HCT116 (cell line): ENCODE data around the gene EPB41L4A. TPM values are rescaled to one million over a fixed set of nuclear protein-coding genes. Genes with fewer than 3 reads are reported as not detected.
A peak's percentile ranks its signal among the peaks of the same experiment; 100 is the strongest.

Experiments
- ATAC-seq: fragments of 200-7000 bp; cut with Tn5 transposase; 2 replicates; pipeline ENCODE4 v1.9.1; 2020; ENCODE audit warnings: mild to moderate bottlenecking, moderate library complexity
- BruUV-seq: library from RNA; stranded (reverse); fragments of 400-500 nt; replicated peaks from 2 replicates; lab custom pipeline; 2021; lab: Mats Ljungman, UMichigan
- CTCF ChIA-PET: fragments of 300-600 bp; sonication (Branson Sonifier 250); formaldehyde crosslinking; loops from one replicate; lab custom pipeline; 2021; ENCODE audit warnings: antibody characterized with exemption; lab: Charles Lee
- POLR2A ChIA-PET: fragments of 300-600, 350-600 bp; sonication (Branson Sonifier 250); formaldehyde crosslinking; loops from one replicate; lab custom pipeline; 2021; ENCODE audit warnings: antibody characterized with exemption; lab: Charles Lee
- RAD21 ChIA-PET, 2 experiments: fragments of 300-600 bp; sonication (Branson Sonifier 250); formaldehyde crosslinking; loops; one replicate each; lab custom pipeline; 2023; ENCODE audit warnings: low total read pairs in 2 of 2; ENCODE audit not compliant: uncharacterized antibody in 2 of 2, unreplicated experiment in 2 of 2, low non-redundant PET in 1 of 2; lab: Charles Lee
- DNase-seq: peaks from one replicate; pipeline ENCODE4 v3.0.0-alpha.2; 2010; ENCODE audit warnings: low read depth, low spot score
- H2AFZ ChIP-seq: fragments of 200-600 bp; shearing (Covaris generic), sonication (generic); 2 replicates; pipeline ENCODE4 v1.6.1; 2017; ENCODE audit warnings: low read depth, mixed run types, mixed read lengths, antibody characterized with exemption, low read length; ENCODE audit not compliant: poor library complexity, severe bottlenecking
- H3K27ac ChIP-seq: 2 replicates; pipeline ENCODE4 v1.5.1; 2012; ENCODE audit warnings: low read depth, low read length
- H3K27me3 ChIP-seq: fragments of 200-600 bp; sonication (generic); 2 replicates; pipeline ENCODE4 v1.6.1; 2016; ENCODE audit warnings: mixed run types, low read length, mixed read lengths; ENCODE audit not compliant: insufficient read depth
- H3K36me3 ChIP-seq, 2 experiments: fragments of 200-500 bp in 1 of 2; fragments of 200-600 bp in 1 of 2; sonication (Bioruptor generic) in 1 of 2; sonication (generic) in 1 of 2; 2 replicates each; pipeline versions ENCODE4 v1.5.1 to v1.6.1; 2014 to 2016; ENCODE audit warnings: low read length in 2 of 2, inconsistent platforms in 1 of 2, mixed read lengths in 1 of 2, mixed run types in 1 of 2; ENCODE audit not compliant: insufficient read depth in 2 of 2, control insufficient read depth in 1 of 2
- H3K4me1 ChIP-seq, 2 experiments: fragments of 200-600 bp in 1 of 2; sonication (generic) in 1 of 2; 2 replicates each; pipeline versions ENCODE4 v1.5.1 to v1.6.1; 2012 to 2017; ENCODE audit warnings: low read length in 2 of 2, inconsistent platforms in 1 of 2, mild to moderate bottlenecking in 1 of 2, mixed read lengths in 1 of 2, mixed run types in 1 of 2, moderate library complexity in 1 of 2; ENCODE audit not compliant: insufficient read depth in 2 of 2, control insufficient read depth in 1 of 2
- H3K4me2 ChIP-seq: fragments of 200-600 bp; sonication (generic); 2 replicates; pipeline ENCODE4 v1.6.1; 2017; ENCODE audit warnings: mixed run types, low read length, mixed read lengths
- H3K4me3 ChIP-seq, 2 experiments: fragments of 200-600 bp in 1 of 2; sonication (generic) in 1 of 2; replicated peaks in 1 of 2; 2 replicates each; pipeline ENCODE4 v1.5.1; 2011 to 2016; ENCODE audit warnings: low read length in 2 of 2, control low read depth in 1 of 2, low read depth in 1 of 2, mild to moderate bottlenecking in 1 of 2, mixed read lengths in 1 of 2, mixed run types in 1 of 2
- H3K79me2 ChIP-seq: fragments of 200-600 bp; sonication (generic); 2 replicates; pipeline ENCODE4 v1.6.1; 2017; ENCODE audit warnings: mild to moderate bottlenecking, mixed run types, low read length, moderate library complexity, mixed read lengths; ENCODE audit not compliant: insufficient read depth
- H3K9ac ChIP-seq: fragments of 200-600 bp; sonication (generic); 2 replicates; pipeline ENCODE4 v1.6.1; 2016; ENCODE audit warnings: low read length, mixed read lengths
- H3K9me2 ChIP-seq: fragments of 200-600 bp; sonication (generic), shearing (Covaris generic); 2 replicates; pipeline ENCODE4 v1.6.1; 2017; ENCODE audit warnings: mixed run types, mild to moderate bottlenecking, moderate library complexity; ENCODE audit not compliant: insufficient read depth
- H3K9me3 ChIP-seq, 2 experiments: fragments of 200-500 bp in 1 of 2; fragments of 200-600 bp in 1 of 2; sonication (Bioruptor generic) in 1 of 2; sonication (generic) in 1 of 2; 2 replicates each; pipeline ENCODE4 v1.6.1; 2014 to 2017; ENCODE audit warnings: low read length in 2 of 2, mixed read lengths in 2 of 2, inconsistent platforms in 1 of 2, low read depth in 1 of 2, mild to moderate bottlenecking in 1 of 2, mixed run types in 1 of 2, moderate library complexity in 1 of 2; ENCODE audit not compliant: control insufficient read depth in 1 of 2, insufficient read depth in 1 of 2
- H4K20me1 ChIP-seq: fragments of 200-600 bp; sonication (generic), shearing (Covaris generic); 2 replicates; pipeline ENCODE4 v1.6.1; 2017; ENCODE audit warnings: mixed run types, mild to moderate bottlenecking, moderate library complexity; ENCODE audit not compliant: insufficient read depth
- ELF1 ChIP-seq: IDR thresholded peaks from 2 replicates; pipeline ENCODE4 v1.6.1; 2012; ENCODE audit warnings: low read depth, borderline replicate concordance
- POLR2AphosphoS5 ChIP-seq: IDR thresholded peaks from 2 replicates; pipeline ENCODE4 v1.6.1; 2011; ENCODE audit warnings: mild to moderate bottlenecking, low read depth, low read length, moderate library complexity
- RAD21 ChIP-seq: IDR thresholded peaks from 2 replicates; pipeline ENCODE4 v1.6.1; 2012; ENCODE audit warnings: low read depth, mild to moderate bottlenecking
- SRF ChIP-seq: IDR thresholded peaks from 2 replicates; pipeline ENCODE4 v1.6.1; 2012; ENCODE audit warnings: low read depth
- TCF7L2 ChIP-seq: IDR thresholded peaks from 2 replicates; pipeline ENCODE4 v1.7.0; 2011; ENCODE audit warnings: borderline replicate concordance, inconsistent platforms; ENCODE audit not compliant: insufficient read depth, insufficient read length; ENCODE audit errors: extremely low read depth
- intact Hi-C: fragments of 100-400 bp; cut with micrococcal nuclease; formaldehyde crosslinking; loops from 2 replicates; pipeline ENCODE4 v1.10.0; 2022
- total RNA-seq: library from RNA; stranded (reverse); gene quantifications from one replicate; pipeline ENCODE4 v1.2.1, GENCODE V29; 2021; ENCODE audit not compliant: unreplicated experiment
- TF ChIP-seq, protein P1 (sequence below): IDR thresholded peaks from 2 replicates; pipeline ENCODE4 v1.6.1; 2012
- TF ChIP-seq, protein P2 (sequence below): IDR thresholded peaks from 2 replicates; pipeline ENCODE4 v1.6.1; 2012; ENCODE audit warnings: low read depth
- TF ChIP-seq, protein P3 (sequence below): IDR thresholded peaks from 2 replicates; pipeline ENCODE4 v1.6.1; 2012
- TF ChIP-seq, protein P4 (sequence below), 3 experiments: fragments of 200-600 bp in 1 of 3; sonication (generic) in 1 of 3; IDR thresholded peaks in 2 of 3; conservative IDR thresholded peaks in 1 of 3; 2 replicates each; pipeline ENCODE4 v1.5.1; 2012 to 2017; ENCODE audit warnings: low read depth in 2 of 3, low read length in 2 of 3, antibody characterized with exemption in 1 of 3, borderline replicate concordance in 1 of 3, control low read depth in 1 of 3, mild to moderate bottlenecking in 1 of 3, mixed read lengths in 1 of 3, mixed run types in 1 of 3, moderate library complexity in 1 of 3; ENCODE audit not compliant: insufficient read depth in 1 of 3

EPB41L4A gene
- total RNA-seq, 1 experiment from 2014 or later, result 2.8 TPM

DNA sequence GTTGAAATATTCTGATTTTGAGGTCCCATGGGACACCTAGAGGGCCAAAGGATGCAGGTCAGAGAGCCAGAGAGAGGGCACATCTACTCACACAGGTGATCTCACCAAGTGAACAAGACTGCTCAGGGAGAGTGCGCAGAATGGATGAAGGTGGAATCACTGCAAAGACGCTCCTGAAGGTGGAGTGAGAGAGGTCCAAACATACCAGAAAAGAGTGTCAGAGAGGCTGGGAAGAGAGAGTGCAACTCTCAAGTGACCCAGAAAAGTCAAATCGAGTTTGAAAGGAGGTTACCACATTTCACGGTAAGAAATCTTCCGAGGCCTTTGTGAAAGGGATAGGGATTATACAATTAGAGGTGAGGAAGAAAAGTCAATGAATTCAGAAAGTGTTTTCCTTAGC is 173.4 kb downstream of the EPB41L4A start:
- no peak for DNase-seq
- no peaks in the 10 kb centered on the region for H3K27me3 ChIP-seq
- no peaks in the 10 kb centered on the region for H3K9me3 ChIP-seq

DNA sequence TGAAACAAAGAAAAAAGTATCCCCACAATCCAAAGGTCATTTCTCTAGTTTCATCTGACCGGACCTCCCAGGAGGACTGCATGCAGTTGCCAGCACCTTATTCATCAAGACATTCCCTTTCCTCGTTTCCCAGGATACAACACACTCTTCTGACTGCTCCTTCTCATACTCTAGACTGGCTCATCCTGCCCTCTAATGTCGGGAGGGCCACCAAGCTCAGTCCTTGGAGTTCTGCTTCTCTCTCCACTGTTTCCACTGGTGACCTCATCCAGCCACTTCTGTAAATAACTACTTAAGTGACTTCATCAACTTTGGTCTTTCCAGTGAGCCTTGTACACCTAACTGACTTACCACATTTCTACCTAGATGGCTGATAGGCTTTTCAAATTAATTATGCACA is 179.1 kb downstream of the EPB41L4A start:
- ChIA-PET RAD21 (no interaction called here), CTCF (interaction anchor here (0.8 kb wide), 1 partner anchor 11 kb away, joined by 3 read pairs; no protein-coding TSS in a partner anchor)
- DNase-seq, result no peak
- TF ChIP-seq, protein P1, sequence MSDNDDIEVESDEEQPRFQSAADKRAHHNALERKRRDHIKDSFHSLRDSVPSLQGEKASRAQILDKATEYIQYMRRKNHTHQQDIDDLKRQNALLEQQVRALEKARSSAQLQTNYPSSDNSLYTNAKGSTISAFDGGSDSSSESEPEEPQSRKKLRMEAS, result no peak
- TF ChIP-seq RAD21, result peak; percentile 29; the same call in 1 of the 2 replicates
- no peak for TF ChIP-seq POLR2AphosphoS5
- TF ChIP-seq TCF7L2, result no peak
- TF ChIP-seq, protein P2, sequence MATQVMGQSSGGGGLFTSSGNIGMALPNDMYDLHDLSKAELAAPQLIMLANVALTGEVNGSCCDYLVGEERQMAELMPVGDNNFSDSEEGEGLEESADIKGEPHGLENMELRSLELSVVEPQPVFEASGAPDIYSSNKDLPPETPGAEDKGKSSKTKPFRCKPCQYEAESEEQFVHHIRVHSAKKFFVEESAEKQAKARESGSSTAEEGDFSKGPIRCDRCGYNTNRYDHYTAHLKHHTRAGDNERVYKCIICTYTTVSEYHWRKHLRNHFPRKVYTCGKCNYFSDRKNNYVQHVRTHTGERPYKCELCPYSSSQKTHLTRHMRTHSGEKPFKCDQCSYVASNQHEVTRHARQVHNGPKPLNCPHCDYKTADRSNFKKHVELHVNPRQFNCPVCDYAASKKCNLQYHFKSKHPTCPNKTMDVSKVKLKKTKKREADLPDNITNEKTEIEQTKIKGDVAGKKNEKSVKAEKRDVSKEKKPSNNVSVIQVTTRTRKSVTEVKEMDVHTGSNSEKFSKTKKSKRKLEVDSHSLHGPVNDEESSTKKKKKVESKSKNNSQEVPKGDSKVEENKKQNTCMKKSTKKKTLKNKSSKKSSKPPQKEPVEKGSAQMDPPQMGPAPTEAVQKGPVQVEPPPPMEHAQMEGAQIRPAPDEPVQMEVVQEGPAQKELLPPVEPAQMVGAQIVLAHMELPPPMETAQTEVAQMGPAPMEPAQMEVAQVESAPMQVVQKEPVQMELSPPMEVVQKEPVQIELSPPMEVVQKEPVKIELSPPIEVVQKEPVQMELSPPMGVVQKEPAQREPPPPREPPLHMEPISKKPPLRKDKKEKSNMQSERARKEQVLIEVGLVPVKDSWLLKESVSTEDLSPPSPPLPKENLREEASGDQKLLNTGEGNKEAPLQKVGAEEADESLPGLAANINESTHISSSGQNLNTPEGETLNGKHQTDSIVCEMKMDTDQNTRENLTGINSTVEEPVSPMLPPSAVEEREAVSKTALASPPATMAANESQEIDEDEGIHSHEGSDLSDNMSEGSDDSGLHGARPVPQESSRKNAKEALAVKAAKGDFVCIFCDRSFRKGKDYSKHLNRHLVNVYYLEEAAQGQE, result no peak
- no peak for TF ChIP-seq SRF
- TF ChIP-seq, protein P3, sequence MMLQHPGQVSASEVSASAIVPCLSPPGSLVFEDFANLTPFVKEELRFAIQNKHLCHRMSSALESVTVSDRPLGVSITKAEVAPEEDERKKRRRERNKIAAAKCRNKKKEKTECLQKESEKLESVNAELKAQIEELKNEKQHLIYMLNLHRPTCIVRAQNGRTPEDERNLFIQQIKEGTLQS, result no peak
- TF ChIP-seq ELF1, result no peak

More for the DNA sequence above, 173.4 kb downstream of the EPB41L4A start:
- Histone ChIP-seq H3K9me2 (no peaks in the 10 kb centered on the region), H3K27ac (no peak overlapping the region), H3K9ac (no peak overlapping the region), H4K20me1 (no peaks in the 10 kb centered on the region), H3K4me1 (no peaks in the 10 kb centered on the region), H3K4me2 (no peak overlapping the region), H3K79me2 (no peaks in the 10 kb centered on the region), H2AFZ (no peak overlapping the region), H3K36me3 (no peaks in the 10 kb centered on the region), H3K4me3 (no peak overlapping the region)
- ChIA-PET CTCF (no interaction called here), POLR2A (no interaction called here), RAD21 (no interaction called here)
- intact Hi-C loops, result no loop called here
- TF ChIP-seq, protein P4, sequence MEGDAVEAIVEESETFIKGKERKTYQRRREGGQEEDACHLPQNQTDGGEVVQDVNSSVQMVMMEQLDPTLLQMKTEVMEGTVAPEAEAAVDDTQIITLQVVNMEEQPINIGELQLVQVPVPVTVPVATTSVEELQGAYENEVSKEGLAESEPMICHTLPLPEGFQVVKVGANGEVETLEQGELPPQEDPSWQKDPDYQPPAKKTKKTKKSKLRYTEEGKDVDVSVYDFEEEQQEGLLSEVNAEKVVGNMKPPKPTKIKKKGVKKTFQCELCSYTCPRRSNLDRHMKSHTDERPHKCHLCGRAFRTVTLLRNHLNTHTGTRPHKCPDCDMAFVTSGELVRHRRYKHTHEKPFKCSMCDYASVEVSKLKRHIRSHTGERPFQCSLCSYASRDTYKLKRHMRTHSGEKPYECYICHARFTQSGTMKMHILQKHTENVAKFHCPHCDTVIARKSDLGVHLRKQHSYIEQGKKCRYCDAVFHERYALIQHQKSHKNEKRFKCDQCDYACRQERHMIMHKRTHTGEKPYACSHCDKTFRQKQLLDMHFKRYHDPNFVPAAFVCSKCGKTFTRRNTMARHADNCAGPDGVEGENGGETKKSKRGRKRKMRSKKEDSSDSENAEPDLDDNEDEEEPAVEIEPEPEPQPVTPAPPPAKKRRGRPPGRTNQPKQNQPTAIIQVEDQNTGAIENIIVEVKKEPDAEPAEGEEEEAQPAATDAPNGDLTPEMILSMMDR (IDR thresholded peaks at IDR 0.05 in 2 of 3, conservative IDR thresholded peaks at IDR 0.05 in 1 of 3; ENCODE audit: borderline replicate concordance in 1 of 3, insufficient read depth in 1 of 3, low read depth in 2 of 3, low read length in 2 of 3), result 0 out of 6 replicates have a peak, but pooled peaks of 1 of the 3 experiments have one; percentile 10
- TF ChIP-seq, protein P3, result no peak
- no TSS peak for BruUV-seq
- ATAC-seq, result peak; percentile 67

More for the DNA sequence above, 179.1 kb downstream of the EPB41L4A start:
- no TSS peak for BruUV-seq
- H2AFZ ChIP-seq, result no peak overlapping the region
- H4K20me1 ChIP-seq, result no peaks in the 10 kb centered on the region
- no peak overlapping the region for H3K4me2 ChIP-seq
- H3K27me3 ChIP-seq, result no peaks in the 10 kb centered on the region; the same call in 1 of the 2 replicates
- H3K36me3 ChIP-seq, result no peaks in the 10 kb centered on the region
- ATAC-seq, result peak; percentile 71
- no peaks in the 10 kb centered on the region for H3K79me2 ChIP-seq
- POLR2A ChIA-PET, result no interaction called here
- no peak overlapping the region for H3K9ac ChIP-seq
- intact Hi-C loops, result no loop called here
- H3K4me3 ChIP-seq, result no peak overlapping the region
- H3K9me3 ChIP-seq, result no peaks in the 10 kb centered on the region
- no peaks in the 10 kb centered on the region for H3K9me2 ChIP-seq
- H3K4me1 ChIP-seq, result no peaks in the 10 kb centered on the region
- no peak overlapping the region for H3K27ac ChIP-seq
